A172 (cell line): ENCODE results near the gene ZNF384. TPM values are rescaled to one million over a fixed set of nuclear protein-coding genes. Genes with fewer than 3 reads are reported as not detected.

Experiments
- DNase-seq: peaks from one replicate; pipeline ENCODE4 v3.0.0-alpha.2; 2015; ENCODE audit warnings: low spot score
- total RNA-seq: library from RNA; depleted of rRNA; stranded (reverse); fragments of >200 nt; shearing (Covaris generic); gene quantifications from 2 replicates; pipeline ENCODE4 v1.2.3, GENCODE V29; 2014

Gene ZNF384
- total RNA-seq, 1 experiment from 2014 or later, result 6.4 TPM

DNA sequence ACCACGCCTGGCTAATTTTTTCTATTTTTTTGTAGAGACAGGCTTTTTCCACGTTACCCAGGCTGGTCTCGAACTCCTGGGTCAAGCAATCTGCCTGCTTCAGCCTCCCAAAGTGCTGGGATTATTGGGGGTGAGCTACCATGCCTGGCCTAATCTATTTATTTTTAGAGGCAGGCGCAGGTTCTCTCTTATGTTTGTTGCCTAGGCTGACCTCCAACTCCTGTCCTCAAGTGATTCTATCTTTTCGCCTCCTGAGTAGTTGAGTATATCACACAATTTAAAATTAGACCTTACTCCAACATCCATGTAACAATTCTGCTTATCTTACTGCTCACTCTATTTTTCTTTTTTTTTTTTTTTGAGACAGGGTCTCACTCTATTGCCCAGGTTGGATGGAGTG lies 35.2 kb downstream of the ZNF384 start:
- DNase-seq, result no peak

DNA sequence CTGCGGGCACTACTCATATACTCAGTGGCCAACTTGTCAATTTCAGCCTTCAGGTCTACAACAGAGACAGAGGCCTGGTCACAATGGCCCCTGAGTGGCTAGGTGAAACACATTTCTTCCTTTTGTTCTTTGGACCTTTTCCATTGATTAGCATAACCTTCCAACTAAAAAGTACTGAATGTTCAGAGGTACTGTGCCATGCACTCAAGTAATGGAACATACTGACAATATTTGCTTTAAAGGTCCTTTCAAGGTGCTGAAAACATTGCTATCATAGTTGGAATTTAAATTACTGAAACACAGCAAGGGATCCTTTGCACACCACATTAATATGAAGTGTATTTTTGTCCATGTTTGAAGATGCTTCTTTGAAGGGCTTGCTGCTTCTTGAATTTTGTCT lies 35.8 kb downstream of the ZNF384 start:
- no peak for DNase-seq

DNA sequence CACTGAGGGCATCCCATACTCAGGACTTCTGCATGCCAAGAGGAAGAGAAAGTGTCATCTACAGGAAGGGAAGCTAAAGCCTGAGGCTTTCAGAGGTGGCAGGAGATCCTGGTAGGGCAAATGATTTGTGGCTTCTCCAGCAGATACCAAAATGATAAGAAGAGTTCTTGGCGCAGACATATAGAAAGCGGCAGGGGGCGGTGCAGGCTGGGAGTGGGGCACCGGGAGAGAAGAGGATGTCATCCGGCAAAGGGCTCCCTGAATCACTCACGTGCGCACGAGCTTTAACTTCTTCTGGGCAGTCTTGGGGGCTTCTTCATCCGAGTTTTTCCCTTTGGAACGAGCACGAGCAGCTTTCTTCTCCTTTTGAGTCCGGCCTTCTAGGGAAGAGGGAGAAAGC lies 36.8 kb downstream of the ZNF384 start:
- no peak for DNase-seq

DNA sequence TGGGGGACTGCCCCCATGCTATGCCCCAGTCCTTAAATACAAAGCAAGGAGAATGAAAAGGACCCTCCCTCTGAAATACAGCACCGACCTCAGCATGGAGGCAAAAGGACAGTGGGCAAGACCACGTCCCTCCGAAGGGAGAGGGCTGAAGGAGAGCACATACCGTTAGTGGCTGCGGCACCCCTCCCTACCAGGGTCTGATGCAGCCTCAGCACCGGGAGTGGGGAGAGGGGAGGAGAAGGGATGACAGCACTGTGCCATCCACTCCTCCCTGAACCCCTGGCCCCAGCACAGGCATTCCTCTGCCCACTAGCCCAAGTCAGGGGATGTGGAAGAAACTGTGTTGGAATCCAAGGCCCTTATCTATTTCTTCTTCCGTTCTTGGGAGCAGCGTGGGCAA lies 38.3 kb downstream of the ZNF384 start:
- no peak for DNase-seq

DNA sequence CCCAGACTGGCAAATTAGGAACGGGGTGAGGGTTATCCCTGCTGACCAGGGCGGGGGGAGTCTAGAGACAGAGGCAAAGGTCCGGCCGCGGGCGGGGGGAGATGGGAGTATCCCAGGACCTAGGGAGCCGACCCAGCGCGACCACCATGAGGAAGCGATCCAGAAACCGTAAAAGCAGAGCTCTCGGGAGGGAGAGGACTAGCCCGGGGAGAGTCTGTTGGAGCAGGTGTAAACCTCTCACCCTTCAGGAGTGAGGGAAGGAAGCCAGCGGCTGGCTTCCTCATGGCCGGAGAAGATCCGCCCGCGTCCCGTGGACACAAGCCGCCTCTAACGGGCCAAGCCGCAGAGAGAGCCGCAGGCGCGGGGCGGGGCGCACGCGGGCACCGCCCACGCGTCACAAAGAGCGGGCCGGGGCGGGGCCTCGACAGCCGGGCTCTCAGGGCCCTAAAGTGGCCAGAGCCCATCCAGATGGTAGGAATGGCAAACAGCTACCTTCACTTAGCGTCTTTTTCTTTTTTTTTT lies 42.0 kb downstream of the ZNF384 start, which contains the start of gene ACRBP:
ACRBP (minus strand) TSS at position 350 of the 522 bp plus-strand sequence; CDS start at position 284, 66 bp downstream.
- no peak for DNase-seq

DNA sequence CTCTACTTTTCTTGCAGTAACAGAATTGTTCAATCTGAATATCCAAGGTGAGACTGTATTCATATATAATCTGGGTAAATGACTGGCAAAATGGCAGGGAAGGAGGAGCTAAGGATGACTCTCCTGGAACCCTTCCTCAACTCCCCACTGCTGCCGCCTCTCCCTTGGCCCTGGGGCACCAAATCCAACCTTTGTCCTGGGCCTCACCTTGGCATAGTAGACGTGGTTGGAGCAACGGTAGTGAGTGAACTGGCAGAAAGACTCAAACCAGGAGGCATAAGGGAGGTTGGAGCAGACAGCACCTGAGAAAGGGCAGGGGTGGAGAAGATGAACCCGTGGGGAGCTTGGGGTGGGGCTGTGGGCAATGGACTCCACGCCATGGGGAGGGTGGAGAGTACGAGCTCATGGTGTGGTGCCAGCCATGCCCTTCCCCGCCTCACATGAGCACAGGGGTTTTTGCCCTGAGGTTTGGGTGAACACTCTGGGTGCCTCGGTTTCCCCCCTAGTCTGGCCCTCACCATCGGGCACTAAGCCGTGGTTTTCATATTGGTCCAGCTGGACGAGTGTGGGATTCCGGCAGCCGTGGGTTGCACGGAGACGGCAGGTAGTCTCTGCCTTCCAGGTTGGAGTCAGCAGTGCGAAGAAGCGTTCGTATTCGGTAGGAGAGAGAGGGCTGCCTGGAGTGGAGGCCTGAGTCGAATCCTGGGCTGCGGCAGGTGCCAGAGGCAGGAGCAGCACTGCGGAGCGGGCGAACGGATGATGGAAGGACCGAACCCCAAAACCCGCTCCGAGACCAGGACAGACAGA lies 42.7 kb downstream of the ZNF384 start:
- no peak for DNase-seq

DNA sequence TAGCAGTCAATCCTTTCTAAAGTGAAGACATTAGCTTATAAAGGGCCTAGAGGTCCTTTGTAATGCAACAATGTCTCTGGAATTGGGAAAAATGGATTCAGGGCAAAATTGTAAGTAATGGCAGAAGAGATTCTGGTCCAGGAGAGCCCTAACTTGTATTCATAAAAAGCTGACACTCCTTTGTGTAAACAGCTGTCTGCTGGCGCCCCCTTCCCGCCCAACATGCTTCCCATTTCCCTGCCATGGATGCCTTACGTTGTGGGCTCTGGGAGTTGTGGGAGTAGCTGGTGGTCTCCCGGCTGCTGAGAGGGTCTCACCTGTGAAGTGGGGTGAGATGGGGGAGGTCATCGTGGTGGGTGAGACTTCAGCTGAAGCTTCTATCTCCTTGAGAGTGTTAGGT lies 44.3 kb downstream of the ZNF384 start:
- DNase-seq, result no peak

DNA sequence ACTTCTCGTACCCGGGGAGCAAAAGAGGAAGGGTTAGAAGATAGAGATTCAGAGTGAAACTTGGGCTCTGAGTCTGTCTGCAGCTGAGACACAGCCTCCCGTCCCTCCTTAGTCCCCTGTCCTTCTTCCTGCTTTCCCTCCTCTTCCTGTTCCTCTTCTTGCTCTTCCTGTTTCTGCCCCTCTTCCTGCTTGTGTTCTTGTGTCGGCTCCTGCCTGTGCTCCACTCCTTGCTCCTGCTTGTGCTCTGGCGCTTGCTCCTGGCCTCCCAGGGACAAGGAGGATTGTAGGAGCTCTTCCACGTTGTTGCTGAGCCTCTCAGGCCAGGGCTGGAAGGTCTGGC lies 44.9 kb downstream of the ZNF384 start:
- DNase-seq, result no peak

DNA sequence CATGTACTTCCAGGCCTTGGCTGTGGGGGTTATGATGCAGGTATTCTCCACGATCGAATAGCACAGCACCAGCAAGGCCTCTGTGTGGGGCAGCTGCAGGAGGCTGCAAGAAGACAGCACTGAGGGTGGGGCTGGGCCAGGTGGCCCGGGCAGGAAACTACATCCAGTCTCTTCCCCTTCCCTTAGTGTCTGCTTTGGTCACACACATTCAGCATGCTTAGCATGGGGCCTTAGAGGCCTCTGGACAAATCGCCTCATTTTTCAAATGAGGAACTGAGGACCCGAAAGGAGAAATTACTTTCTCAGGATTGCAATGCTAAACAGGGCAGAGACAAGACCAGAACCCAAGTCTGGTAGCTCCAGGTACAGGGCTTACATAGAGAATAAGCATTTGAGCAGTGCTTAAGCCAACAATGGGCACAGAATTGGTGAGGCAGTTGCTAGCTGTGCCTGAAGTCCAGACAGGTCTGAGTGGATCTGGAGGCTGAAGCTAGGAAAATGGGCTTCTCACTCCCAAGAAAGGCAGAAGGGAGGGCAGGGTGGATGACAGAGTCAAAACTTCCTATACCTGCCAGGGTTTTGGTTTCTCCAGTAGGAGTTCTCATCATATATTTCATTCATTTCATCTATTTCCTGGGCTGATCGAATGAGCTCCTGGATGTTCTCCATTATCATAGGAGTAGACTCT lies 45.5 kb downstream of the ZNF384 start:
- no peak for DNase-seq

DNA sequence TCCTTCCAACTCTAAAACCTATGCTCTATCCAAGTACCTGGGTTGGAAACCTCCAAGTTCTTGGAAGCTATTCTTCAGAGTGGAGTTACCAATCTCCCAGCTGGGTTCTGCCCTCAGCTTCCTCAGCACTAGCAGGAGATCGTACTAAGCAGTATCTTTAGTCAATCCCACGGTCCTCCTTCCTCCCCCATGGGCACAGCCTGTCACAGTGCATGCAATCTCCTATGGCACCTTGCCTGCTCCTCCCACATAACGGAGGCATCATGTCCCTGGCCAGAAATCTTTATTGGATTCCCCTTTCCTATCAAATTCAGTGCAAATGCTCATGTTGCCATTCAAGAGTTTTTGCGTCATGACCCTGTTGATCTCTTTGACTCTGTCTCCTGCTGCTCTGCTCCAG lies 48.0 kb downstream of the ZNF384 start:
- no peak for DNase-seq

DNA sequence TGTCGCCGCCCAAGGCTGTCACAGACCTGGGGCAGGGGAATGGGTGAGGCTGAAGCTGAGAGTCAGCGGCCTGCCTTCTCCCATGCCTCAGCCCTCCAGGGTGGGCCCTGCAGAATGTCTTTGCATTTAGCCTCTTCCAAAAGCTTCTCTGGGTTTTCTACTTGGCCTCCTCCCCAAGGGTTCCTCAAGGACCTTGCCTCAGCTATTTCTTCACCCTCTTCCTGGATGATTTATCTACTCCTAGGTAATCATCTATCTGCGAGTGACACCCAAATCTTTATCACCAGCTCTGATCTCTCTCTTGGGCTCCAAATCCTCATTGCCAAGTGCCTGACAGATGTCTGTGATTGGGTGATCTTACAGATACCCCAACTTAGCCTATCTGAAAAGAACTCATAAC lies 48.7 kb downstream of the ZNF384 start:
- DNase-seq, result no peak

DNA sequence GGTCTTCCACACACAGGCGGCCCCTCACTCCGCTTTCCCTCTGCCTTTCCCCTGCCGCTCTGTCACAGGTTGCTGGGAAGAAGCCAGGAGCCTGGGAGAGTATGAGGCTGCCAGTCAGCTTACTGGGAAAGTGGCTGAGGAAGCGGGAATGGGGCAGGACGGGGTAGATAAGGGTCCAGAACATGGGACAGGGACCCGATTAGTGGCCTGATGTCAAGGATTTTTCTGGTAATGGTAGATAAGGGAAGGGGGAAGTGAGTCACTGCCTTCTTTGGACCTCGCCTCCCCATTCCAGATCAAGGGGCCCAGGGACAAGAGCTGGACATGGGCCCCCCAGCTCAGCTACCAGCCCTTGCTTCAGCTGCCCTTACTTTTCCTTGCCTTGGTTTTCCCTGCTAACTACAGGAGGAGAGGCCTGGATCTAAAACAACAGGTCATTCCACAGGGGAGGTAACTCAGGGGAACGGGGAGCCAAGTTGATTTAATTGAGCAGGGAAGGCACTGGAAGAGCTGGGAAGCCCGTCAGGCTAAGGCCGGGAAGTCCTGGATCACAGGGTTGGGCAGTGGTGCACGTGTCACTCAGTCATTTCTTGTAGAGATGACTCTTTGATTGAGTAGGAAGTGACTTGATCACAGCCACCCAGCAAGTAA lies 49.9 kb downstream of the ZNF384 start:
- no peak for DNase-seq

DNA sequence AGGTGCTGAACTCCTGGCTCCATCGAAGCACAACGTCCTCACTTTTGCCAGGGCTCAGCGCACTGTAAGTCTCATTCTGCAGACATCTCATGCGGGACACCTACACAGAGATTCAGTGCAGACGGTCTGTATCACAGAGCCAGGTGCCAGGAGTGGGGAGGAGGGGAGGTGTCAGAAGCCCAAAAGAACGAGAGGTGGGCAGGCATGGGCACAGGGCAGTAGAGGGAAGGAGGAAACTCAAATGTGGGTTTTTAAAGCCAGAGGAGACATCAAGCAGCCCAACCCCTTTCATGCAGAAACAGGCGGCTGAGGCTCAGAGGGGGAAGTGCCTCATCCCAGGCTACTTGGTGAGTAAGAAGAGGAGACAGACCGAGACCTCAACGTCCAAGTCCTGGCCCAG lies 50.9 kb downstream of the ZNF384 start:
- no peak for DNase-seq

DNA sequence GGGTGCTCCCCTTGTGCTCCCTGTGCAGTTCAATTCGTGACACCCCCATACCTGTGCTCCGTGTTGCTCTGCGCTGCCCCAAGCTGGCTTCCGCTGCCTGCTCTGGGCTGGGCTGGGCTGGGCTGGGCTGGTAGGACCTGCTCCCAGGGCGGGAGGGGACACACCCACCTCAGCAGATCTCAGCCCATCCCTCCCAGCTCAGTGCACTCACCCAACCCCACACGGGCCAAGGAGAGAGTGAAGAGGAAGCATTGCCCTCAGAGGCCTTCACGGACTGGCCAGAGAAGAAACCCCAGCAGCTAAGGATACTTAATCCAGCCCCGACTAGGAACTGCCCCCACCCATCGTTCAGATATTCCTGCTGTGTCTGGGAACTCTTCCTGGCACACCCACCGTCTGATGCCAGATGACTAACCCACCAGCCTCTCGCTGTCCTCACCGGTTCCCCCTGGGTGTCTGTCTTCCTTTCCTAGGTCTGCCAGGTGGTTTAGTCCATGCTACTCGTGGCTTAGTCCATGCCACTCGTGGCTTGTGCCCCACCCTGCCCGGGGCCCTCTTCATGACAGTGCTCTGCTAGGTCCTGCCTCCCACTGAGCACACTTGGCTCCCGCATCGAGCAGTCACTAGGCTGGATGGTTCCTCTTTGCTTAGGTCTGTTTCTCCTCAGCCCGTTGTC lies 53.2 kb downstream of the ZNF384 start, which contains the start of gene LPAR5:
LPAR5 (minus strand) TSS at position 104 of the 676 bp plus-strand sequence. CDS start 14,711 bp downstream, outside the sequence.
- DNase-seq, result peak; percentile 79

DNA sequence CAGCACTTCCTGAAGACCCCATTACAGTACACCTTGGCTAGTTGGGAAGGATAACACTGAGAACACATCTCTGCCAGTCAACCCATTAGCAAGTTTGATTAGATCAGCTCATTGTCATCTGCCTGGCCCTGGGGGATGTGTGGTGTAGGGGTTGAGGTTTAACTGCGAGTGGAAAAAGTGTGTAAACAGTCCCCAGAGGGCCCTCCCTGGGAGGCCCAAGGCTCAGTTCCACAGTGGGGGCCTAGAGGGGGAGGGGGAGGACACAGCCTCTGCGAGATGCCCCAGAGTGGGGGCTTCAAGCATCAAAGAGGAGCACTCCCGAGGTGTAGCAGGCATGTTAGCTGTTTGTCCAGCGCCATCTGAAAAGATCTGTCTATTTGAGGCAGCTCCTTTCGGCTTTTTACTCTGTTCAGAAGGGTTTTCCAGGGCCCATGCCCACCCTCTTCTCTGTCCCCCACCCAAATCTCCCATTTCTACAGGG lies 53.8 kb downstream of the ZNF384 start:
- DNase-seq, result no peak

DNA sequence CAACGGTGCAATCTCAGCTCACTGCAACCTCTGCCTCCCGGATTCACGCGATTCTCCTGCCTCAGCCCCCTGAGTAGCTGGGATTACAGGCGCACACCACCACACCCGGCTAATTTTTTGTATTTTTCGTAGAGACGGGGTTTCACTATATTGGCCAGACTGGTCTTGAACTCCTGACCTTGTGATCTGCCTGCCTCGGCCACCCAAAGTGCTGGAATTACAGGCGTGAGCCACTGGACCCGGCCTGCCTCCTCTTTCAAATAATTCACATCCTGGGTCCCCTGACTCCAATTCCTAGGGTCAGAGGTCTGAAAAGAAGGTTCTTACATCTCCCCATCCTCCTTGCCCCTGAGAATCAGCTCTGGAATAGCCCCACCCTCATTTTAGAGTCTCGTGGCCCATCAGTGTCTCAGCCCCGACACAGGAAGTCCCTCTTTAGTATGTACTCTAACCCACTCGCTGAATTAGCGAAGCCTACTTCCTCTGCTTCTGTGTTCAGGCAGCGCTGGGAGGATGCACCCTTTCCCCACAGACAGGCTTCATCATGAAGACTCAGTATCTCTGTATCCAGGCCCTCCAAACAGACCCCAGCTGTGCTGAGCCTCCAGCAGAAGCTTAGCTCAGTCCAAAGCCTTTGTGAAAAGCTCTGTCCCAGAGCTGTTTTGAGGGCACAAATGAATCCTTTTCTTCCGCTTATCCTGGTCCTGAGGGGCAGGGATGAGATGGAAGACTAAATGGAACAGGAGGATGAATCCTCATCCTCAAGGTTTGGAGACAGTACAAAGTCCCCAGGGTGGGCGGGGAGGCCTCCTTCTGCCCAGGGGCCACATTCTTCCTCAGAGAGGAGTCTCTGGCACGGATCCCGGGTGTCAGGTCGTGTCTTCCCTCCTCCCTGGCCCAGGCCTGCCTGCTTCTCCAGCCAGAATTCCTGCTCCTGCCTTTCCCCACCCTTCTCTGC lies 56.9 kb downstream of the ZNF384 start:
- DNase-seq, result no peak

DNA sequence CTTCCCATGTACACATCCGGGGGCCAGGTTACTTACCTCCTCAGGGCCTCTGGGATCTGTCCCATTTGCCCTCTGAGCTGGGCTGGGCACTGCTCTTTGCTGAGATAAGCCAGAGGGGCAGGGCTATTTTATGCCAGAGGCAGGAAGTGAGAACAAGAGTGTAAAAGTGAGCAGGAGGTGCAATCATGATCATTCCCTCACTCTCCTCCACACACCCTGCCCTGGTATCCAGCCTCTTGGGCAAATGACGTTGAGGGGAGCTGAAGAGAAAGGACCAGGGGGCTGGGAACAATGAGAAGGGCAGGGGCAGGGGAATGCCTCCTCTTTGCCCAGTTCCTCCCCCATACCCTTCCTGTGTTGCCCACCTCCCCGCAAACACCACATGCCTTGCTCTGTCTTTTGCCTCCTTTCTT lies 57.6 kb downstream of the ZNF384 start:
- no peak for DNase-seq

DNA sequence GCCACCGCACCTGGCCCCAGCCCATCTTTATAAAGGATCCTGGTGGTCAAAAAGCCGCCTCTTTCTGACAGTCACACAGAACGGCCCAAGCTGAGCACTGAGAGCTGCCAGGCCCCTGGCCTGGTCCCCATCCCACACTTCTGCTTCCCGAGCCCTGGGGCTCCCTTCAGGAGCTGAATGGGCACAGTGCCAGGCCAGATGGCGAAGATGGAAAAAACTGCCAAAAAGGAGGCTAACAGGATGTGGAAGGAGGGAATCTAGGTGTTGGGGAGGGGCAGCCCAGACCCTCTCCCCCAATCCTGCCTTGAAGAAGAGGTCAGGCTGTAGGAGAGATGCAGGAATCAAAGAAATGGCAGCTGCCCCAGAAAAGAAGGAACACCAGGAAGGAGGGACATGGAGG lies 58.4 kb downstream of the ZNF384 start:
- no peak for DNase-seq

DNA sequence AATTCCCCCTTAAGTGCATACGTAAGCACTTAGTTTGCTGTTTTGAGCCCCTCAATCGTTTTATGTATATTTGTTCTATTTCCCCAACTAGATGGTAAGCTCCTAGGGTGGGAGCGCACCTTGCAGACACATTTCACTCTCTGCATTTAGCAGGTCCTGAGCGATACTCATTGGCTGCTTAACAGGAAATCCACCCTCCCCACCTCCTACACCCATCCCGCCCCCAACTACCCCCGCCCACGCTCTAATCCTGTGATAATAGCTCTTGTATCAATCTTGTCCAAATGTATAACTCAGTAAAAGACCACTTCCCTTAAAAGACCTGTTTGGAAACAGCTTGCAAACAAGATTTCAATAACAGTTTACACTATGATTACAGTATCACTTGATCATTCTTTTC lies 61.6 kb downstream of the ZNF384 start:
- DNase-seq, result no peak

DNA sequence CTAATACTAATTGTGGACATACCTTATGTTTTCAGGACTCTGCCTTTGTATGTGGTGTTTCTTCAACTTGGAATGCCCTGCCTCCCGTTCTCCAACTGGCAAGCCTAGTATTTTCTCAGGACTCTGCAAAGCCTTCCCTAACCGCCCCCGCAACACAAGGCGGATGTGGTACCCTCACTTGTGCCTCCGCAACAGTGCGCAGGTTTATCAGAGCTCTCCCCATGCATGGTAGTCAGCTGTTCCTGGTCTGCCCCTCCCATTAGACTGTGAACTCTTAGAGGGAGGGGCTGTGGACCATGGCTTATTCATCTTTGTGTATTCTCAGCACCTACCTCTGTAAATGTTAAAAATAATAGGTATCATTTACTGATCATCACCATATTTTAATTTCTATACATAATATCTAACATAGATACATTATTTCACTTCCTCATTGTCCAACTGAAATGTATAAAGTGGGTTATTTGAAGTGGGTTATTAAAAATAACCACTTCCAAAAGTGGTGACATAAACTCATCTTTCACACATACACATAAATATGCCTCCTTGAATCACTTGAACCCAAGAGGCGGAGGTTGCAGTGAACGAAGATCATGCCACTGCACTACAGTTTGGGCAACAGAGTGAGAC lies 62.4 kb downstream of the ZNF384 start:
- DNase-seq, result no peak
